NCI-H446 (cell line): Measurements from ENCODE around the gene EPPIN.

Experiments
- DNase-seq, 2 experiments: peaks; one replicate each; lab custom pipeline; 2025; lab: John Stamatoyannopoulos, UW

Gene EPPIN

DNA sequence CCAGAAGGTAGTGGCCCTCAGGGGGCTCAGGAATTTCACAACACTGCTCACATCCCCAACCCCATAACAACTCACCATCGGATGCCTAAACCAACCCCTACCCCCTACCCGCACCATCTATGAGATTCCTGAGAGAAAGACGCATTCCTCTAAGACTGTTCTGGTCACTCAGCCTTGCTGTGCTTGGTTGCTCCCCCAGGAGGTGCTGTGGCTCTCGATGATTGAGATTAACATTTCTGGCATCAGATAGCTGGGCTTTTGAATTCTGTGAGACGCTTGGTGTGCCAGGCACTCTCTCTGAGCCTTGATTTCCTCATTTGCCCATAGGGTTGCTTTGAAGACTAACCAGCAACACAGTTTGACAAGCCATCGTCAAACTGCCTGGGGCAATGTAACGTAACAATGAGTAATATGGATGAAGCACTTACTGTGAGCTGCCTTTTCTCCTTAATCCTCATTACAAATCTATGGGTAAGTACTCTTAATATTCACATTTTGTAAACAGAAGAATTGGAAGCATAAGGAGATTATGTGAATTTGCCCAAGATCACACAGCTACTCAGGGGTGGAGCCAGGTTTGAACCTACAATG, 8.9 kb downstream of the EPPIN start:
- DNase-seq: no peak

DNA sequence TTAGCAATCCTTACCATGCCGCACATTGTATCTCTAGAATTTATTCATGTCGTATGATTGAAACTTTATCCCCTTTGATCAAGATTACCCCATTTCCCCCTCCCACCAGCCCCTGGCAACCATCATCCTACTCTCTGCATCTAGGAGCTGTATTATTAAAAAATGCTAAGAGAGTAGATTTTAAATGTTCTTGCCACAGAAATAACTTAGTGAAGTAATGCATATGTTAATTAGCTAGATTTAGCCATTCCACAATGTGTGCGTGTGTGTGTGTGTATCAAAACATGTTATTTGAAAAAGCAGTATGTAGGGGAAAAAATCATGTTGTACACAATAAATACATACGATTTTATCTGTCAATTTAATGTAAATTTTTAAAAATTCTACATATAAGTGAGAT, 19.9 kb downstream of the EPPIN start:
- DNase-seq: no peak

DNA sequence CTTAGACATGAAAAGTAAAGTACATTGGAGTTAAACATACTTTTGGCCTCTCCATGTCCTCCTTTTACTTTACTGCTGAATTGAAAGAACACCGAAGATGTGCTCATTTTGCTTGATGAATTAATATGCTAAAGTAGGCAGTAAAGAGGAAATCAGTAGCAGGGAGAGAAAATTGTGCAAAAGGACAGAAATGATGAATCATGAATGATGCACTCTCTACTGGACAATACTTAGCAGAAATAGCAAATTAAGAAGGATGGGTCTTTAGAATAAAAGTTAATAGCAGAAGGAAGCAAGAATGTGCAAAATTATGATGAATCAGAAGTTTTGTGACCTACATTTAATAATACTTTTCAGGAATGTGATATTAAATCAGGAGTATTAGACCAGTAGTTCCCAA, 23.4 kb downstream of the EPPIN start:
- no peak for DNase-seq

DNA sequence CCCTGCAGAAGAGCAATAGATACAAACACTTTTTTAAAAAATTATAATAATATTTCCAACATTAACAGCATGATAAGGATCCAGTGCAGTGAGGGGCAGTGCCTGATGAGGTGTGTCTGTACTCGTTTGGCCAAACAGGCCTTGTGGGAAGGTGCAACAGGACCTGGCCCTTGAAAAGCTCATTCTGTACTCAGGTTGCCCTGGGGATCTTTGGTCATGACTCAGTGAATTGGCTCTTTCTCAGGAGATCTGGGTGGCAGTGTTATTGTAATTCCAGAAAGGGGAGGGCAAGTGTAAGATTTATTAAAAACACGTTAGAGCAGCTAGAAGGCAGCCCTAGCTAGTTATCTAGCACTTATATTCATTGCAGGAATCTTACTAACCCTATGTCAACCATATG, 28.9 kb downstream of the EPPIN start:
- DNase-seq: no peak

DNA sequence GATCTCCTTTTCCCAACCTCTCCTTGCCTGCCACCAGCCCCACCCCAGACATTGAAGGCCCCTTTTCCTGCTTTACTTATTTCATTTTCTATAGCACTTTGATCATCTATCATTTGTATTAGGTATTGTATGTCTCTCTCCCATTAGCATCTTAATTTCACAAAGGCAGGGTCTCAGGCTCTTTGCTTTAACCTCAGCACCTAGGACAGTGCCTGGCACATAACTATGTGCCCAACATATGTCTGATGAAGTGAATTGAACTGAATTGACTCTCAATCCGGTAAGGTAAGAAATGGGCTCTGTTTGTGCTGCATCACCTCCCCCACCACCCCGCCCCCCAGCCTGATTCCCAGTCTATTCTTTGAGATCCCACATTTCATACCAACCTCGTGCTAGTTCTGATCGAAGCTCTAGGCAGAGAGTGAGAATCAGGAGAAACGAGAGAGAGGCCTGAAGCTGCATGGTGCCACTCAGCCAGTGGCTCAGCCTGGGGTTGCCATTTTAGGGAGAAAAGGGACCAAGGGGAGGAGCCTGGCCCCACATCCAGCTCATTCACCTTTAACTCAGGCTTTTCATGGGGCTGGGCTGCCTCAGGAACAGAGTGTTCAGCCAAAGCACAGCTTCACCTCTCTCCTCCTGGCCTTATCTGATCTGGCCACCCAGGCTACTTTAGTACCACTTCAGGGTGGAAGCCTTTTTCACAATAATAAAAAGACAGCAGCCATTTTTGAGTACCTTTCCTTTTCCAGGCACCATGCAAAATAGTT, 31.9 kb downstream of the EPPIN start, which contains the start of gene SPINT3:
SPINT3 (minus strand) TSS at position 476 of the 767 bp plus-strand sequence; CDS start at position 462, 14 bp downstream.
- no peak for DNase-seq

DNA sequence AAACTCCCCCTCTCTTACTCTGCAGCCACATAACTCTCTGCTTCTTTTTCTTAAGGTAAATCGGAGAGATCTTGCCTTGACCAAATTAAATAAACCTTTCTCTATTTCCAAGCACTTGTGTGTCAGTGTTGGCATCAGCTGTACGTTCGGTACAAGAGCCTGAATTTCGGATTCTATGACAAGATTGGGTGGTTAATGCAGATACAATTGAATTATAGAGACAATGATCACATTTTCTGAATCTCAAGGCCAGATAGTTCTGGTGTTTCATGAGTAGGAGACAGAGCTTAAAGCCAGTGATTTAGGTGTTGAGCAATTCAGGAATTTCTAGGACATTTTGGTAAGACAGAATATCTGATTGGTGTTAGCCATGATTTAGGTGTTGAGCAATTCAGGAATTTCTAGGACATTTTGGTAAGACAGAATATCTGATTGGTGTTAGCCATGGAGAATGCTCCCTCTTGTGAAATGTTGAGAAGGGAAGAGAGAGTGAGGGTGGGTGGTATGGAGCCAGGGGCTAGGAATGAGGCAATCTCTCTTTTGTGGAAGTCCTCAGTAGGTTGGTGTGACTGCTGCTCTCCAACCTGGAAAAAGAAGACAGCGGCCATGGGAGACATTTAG, 36.8 kb downstream of the EPPIN start:
- DNase-seq: no peak

DNA sequence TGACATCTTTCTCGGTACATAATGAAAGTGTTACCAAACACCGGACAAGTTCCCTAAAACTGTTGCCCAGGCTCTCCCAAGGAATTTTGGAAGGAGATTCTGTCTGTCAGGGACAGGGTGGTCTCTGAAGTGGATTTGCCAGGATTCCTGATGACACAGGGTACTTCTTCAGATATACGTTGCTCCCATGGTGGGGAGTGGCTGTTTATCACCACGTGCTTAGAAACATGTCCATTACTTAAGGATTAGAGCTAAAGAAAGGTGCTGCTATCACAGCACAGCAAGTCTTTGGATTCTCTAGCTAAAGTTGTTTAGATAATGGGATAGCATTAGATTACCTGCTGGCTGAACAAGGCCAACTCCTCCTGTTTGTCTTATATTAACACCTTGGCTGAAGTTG, 38.1 kb downstream of the EPPIN start:
- no peak for DNase-seq

DNA sequence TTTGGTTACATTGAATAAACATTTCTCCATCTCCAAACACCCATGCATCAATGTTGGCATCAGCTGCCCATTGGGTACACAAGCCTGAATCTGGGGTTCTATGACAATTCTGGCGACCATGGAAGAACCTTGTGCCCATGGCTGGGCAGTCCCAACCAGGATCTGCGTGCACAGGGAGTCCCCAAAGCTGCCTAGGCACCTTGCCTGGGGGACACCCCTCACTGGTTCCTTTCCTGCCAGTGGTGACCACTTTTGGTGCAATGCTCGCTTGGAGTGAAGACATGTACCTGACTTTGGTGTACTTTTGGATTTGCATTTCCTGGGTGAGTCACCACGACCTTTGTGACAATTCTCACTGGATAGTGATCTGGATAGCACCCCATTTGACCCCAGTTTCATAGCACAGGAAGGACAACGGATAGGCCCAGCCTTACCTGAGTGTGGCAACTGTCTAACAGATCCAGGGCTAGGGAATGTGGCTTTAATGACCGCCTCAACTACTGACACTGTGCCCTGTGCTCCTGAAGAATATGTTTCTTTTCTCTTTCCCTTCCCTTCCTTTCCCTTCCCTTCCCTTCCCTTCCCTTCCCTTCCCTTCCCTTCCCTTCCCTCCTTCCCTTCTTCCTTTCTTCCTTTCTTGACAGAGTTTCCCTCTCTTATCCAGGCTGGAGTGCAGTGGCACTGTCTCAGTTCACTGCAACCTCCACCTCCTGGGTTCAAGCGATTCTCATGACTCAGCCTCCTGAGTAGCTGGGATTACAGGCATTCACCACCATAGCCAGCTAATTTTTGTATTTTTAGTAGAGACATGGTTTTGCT, 38.9 kb downstream of the EPPIN start:
- DNase-seq: no peak

DNA sequence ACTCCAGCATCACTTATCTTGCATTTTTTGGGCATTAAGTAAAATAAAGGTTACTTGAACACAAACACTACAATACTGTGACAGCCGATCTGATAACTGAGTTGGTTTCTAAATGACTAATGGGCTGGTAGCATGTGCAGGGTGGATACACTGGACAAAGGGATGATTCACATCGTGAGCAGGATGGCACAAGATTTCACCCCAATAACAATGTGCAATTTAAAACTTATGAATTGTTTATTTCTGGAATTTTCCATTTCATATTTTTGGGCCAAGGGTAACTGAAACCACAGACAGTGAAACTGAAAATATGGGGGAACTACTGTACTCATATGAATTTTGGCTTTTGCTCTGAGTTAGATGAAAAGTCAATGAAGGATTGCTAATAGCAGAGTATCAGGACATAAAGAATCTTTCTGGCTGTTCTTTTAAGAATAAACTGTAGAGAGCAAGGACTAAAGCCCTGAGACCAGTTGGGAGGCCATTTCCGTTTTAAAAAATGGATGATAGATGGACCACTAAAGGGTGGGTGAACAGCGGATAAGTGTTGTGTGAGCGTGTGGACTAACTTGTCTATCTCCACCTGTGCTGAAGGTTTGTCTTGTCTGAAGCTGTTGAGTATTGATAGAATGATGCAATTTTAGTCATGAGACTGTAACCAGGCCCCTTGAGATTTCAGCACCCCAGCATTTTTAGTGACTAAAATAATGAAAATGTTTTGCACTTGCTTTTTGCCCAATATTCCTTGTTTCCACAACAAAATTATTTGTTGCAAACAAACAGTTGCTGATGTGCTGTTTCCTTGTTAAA, 40.0 kb downstream of the EPPIN start:
- no peak for DNase-seq

DNA sequence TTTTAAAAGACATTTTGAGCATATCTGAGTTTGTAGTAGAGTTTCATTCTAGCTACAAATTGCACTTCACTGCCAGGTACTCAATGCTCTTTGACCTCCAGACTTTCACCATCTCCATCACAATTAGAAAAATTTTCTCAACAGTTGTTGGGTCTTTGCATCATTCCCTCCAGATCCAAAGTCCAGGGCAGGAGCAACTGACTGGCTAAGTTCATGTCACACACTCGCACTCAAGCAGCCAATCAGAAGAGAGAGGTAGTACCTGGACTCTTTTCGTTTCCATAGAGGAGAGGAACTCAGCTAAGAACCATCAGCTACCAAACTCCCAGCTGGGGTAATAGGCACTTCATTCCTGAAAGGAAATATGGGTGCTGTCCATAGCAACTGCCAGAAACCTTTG, 40.8 kb downstream of the EPPIN start:
- no peak for DNase-seq

DNA sequence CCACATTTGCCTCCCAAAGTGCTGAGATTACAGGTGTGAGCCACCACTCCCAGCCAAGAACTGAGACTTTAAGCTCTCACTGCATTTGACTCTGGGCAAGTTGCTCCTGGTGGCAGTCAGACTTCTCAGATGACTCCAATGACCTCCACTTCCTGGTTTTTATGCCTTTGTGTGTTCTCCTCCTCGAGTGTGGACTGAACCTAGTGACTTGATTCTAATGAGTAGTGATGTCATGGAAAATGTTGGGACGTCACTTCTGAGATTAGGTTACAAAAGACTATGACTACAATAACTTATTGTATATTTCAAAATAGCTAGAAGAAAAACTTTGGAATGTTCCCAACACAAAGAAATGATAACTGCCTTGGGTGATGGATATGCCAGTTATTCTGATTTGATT, 43.8 kb downstream of the EPPIN start:
- no peak for DNase-seq

DNA sequence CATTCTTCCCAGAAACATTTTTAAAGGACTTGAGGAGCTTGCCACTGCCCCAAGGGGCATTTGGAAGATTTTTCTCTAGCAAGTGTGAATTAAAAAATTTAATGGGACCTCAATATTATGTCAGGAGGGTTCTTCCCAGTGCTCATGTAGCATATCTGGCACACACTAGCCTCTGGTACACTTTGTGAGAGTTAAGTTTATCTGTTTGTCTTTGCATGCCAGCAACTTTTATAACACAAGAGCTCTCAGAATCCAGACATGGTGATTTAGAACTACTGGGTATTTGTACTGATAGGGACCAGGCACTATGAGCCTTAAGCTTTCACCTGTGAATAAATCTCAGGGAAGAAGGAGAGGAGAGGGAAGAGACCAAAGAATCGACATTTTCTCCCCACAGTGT, 44.6 kb downstream of the EPPIN start:
- DNase-seq: no peak

DNA sequence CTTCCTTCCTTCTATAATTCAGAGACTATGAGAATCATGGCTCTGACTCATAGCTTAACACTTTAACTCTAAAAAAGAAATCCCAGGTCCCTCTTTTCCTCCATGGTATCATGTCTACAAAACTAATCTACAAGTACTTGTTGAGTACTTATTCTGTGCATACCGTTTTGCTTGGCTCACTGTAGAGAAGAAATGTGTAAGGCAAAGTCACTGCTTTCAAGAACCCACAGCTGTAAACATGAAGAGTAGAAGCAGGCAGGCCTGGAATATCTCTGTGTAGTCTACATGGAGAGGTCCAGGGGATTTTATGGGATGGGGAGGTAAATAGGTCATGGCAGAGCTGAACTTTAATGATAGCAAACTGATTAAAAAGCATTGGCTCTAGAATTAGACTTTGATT, 45.6 kb downstream of the EPPIN start:
- DNase-seq: no peak

DNA sequence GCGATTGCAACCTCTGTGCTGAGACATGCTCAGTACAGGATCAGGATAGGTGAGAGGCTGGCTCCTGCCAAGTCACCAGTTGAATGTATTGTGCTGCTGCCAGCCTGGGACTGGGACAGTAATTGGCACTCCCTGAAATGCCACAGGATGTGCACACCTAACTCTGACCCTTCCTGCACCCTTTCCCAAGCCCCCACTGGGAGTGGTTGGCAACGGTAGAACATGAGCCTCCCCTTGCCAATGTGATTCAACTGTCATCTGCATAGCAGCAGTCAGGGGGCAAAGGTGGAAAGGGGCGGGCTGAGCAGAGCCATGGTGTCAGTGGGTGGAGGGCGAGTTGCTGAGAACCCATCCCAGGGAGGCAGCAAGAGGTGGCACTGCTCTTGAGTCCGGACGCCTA, 47.2 kb downstream of the EPPIN start:
- no peak for DNase-seq

DNA sequence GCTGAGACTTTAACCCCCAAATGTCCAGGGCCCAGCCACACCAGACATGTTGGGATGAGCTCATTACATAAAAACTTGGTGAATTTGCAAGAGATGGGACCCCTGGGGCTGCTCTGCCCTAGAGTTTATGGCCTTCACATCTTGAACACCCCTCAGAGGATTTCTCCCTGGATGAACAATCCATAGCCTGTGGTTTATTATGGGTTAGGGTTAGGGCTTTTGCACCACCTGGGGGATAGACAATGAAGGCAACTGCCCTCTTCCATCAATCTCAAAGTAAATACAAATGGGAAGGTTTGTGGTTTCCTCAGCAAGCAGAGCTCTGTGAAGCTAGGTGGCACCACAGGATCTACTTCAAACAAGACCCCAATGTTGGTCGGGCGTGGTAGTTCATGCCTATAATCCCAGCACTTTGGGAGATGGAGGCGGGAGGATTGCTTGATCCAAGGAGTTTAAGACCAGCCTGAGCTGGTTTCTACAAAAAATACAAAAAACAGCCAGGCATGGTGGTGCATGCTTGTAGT, 49.2 kb downstream of the EPPIN start:
- DNase-seq: no peak

DNA sequence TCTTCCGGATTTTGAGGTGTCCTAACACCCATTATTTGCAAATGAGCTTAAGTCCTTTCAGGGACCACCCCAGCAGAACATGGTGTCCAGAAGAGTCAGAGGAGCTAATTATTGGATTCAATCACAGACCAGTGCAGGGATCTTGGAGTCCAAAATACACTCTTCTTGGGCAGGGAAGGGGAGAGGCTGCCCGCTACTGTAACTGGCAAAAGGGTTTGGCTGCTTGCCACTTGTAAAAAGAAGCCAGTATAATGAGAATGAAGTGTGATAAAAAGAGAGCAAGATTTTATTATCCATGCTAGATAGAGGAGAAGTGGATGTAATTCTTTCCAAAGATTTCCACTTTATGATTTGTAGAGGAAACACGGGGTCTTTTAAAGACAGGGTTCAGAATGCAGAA, 51.0 kb downstream of the EPPIN start:
- DNase-seq: no peak

DNA sequence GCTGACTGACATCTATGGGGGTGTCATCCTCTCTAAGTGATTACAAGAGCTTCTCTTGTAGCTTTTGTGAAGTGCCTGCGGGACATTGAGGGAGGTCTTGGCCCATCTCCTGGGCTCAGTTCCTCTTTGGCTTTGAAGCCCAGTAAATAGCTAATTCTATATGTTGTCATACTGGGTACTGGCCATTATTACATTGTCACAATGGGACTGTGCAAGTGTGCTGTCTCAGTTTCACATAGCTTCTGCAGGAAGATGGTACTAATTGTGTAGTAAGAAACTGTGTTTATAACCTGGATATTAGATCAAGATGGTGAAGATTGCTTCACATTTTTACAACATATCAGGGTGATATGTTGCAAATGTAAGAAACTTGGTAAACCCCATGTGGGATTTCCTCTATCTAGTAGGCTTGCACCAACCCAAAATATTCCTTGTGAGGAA, 51.7 kb downstream of the EPPIN start:
- no peak for DNase-seq
